ENCODE data around the gene TGFBR3. TPM values are rescaled to one million over a fixed set of nuclear protein-coding genes. Genes with fewer than 3 reads are reported as not detected.
A peak's percentile ranks its signal among the peaks of the same experiment; 100 is the strongest.

The TGFBR3 gene
- total and polyA plus RNA-seq, 9 of the 15 experiments (the other 6 are each of a cell fraction or from before 2014, with no cell fraction given) = 3.6 to 32.4 (median 15.6) TPM

- peaks cover 11% of the 10 kb centered on the region; the same call in 1 of the 3 replicates for H3K36me3 ChIP-seq (ENCODE audit: control insufficient read depth, insufficient read depth, low read length)
- H3K9me3 ChIP-seq (replicated peaks; ENCODE audit: control insufficient read depth, insufficient read depth, low read depth, low read length) = no peaks in the 10 kb centered on the region
- BruUV-seq (replicated peaks) = no TSS peak
- DNase-seq (ENCODE audit: extremely low read depth in 1 of 4, low spot score in 3 of 4) (no peak), ATAC-seq (no peak), FAIRE-seq (no peak)
- intact Hi-C loops (cut with micrococcal nuclease) (no loop called here), in situ Hi-C loops (cut with MboI) (no loop called here)
- TF ChIP-seq JUN (IDR thresholded peaks at IDR 0.05; ENCODE audit: borderline replicate concordance, low read depth, low read length) (no peak), JUN (CRISPR knock-in tag; IDR thresholded peaks at IDR 0.05; ENCODE audit: borderline replicate concordance) (no peak), ELF4 (CRISPR knock-in tag; IDR thresholded peaks at IDR 0.05) (no peak), ZBTB49 (CRISPR knock-in tag; IDR thresholded peaks at IDR 0.05; ENCODE audit: borderline replicate concordance) (no peak), CREB5 (CRISPR knock-in tag; IDR thresholded peaks at IDR 0.05) (no peak), FIP1L1 (IDR thresholded peaks at IDR 0.05; ENCODE audit: low read depth, low read length, poor library complexity, severe bottlenecking) (no peak), HMBOX1 (IDR thresholded peaks at IDR 0.05) (peak; percentile 5; the same call in 1 of the 2 replicates)
- H2AFZ ChIP-seq (ENCODE audit: low read depth, low read length) = no peak overlapping the region
- H3K4me2 ChIP-seq (ENCODE audit: insufficient read depth, low read length) = no peak overlapping the region
- H3K27ac ChIP-seq (ENCODE audit: extremely low read depth, low read depth, low read length) = no peak overlapping the region
- H3K9ac ChIP-seq (ENCODE audit: insufficient read depth in 1 of 2, low read depth in 2 of 2, low read length in 2 of 2) = no peak overlapping the region
- no peaks in the 10 kb centered on the region for H4K20me1 ChIP-seq (replicated peaks; ENCODE audit: control insufficient read depth, insufficient read depth, low read length)
- H3K27me3 ChIP-seq (ENCODE audit: control insufficient read depth in 2 of 2, insufficient read depth in 2 of 2, low read length in 2 of 2) = no peaks in the 10 kb centered on the region
- H3K4me3 ChIP-seq = no peak overlapping the region
- H3K9me1 ChIP-seq (ENCODE audit: control insufficient read depth, insufficient read depth, low read length) = no peaks in the 10 kb centered on the region
- H3K4me1 ChIP-seq (replicated peaks in 1 of 2; ENCODE audit: control insufficient read depth in 2 of 2, insufficient read depth in 2 of 2, low read length in 2 of 2) = peaks cover 0 to 4% of the 10 kb centered on the region in 2 experiments; a peak in 1 of 5 replicates
- POLR2A ChIA-PET = interaction anchor here (1.3 to 2.3 kb wide), 2 partner anchors 9 to 12 kb away, joined by 6 to 9 read pairs; no protein-coding TSS in a partner anchor
- WGBS (ENCODE audit: insufficient coverage, low coverage, missing lambda C conversion rate) = 83% methylated on average over 3 of the region's 3 CpGs
- CTCF ChIA-PET (ENCODE audit: low intra/inter-chr PET ratio) = no interaction called here
- no peaks in the 10 kb centered on the region for H3K79me2 ChIP-seq (ENCODE audit: control insufficient read depth, insufficient read depth, low read length)
Observed at GRCh38 chr1:91784191-91784590, 101.8 kb downstream of the TGFBR3 start.
